HepG2 (cell line): ENCODE measurements around the gene ARHGAP10. TPM values are rescaled to one million over a fixed set of nuclear protein-coding genes. Genes with fewer than 3 reads are reported as not detected.

ENCODE experiments used
- EZH2 ChIP-seq: conservative IDR thresholded peaks from 2 replicates; pipeline ENCODE4 v1.6.1; 2012; ENCODE audit warnings: mild to moderate bottlenecking, low read depth, low read length, moderate library complexity
- FOSL2 ChIP-seq: sonication (generic); formaldehyde crosslinking; IDR thresholded peaks from 2 replicates; pipeline ENCODE4 v1.4.0; 2020; ENCODE audit warnings: missing genetic modification reagents
- KLF12 ChIP-seq: sonication (generic); formaldehyde crosslinking; IDR thresholded peaks from 2 replicates; pipeline ENCODE4 v1.4.0; 2020; ENCODE audit warnings: missing genetic modification reagents, borderline replicate concordance
- NFATC3 ChIP-seq: sonication (generic); formaldehyde crosslinking; IDR thresholded peaks from 2 replicates; pipeline ENCODE4 v1.5.1; 2020; ENCODE audit warnings: mild to moderate bottlenecking, missing genetic modification reagents
- PITX1 ChIP-seq: sonication (generic); formaldehyde crosslinking; IDR thresholded peaks from 2 replicates; pipeline ENCODE4 v1.5.1; 2020; ENCODE audit warnings: mild to moderate bottlenecking, missing genetic modification reagents
- TBX2 ChIP-seq: sonication (generic); formaldehyde crosslinking; IDR thresholded peaks from 2 replicates; pipeline ENCODE4 v1.5.0; 2020; ENCODE audit warnings: missing genetic modification reagents, mild to moderate bottlenecking, borderline replicate concordance
- TFDP2 ChIP-seq: sonication (generic); formaldehyde crosslinking; IDR thresholded peaks from 2 replicates; pipeline ENCODE4 v1.4.0; 2020; ENCODE audit warnings: missing genetic modification reagents
- ZBTB14 ChIP-seq: sonication (generic); formaldehyde crosslinking; IDR thresholded peaks from 2 replicates; pipeline ENCODE4 v1.4.0; 2020; ENCODE audit warnings: missing genetic modification reagents
- ZFP91 ChIP-seq: sonication (generic); formaldehyde crosslinking; IDR thresholded peaks from 2 replicates; pipeline ENCODE4 v1.9.0; 2022; ENCODE audit warnings: missing genetic modification reagents, mild to moderate bottlenecking, borderline replicate concordance
- ZFY ChIP-seq: sonication (generic); formaldehyde crosslinking; IDR thresholded peaks from 2 replicates; pipeline ENCODE4 v1.4.0; 2020; ENCODE audit warnings: missing genetic modification reagents
- ZNF263 ChIP-seq: sonication (generic); formaldehyde crosslinking; IDR thresholded peaks from 2 replicates; pipeline ENCODE4 v1.4.0; 2020; ENCODE audit warnings: missing genetic modification reagents
- ZNF512B ChIP-seq: sonication (generic); formaldehyde crosslinking; IDR thresholded peaks from 2 replicates; pipeline ENCODE4 v1.5.1; 2020; ENCODE audit warnings: missing genetic modification reagents, mild to moderate bottlenecking, borderline replicate concordance
- ZNF746 ChIP-seq: sonication (generic); formaldehyde crosslinking; IDR thresholded peaks from 2 replicates; pipeline ENCODE4 v1.8.0; 2022; ENCODE audit warnings: mild to moderate bottlenecking, missing genetic modification reagents
- ZNF788 ChIP-seq: sonication (generic); formaldehyde crosslinking; IDR thresholded peaks from 2 replicates; pipeline ENCODE4 v1.5.0; 2020; ENCODE audit warnings: mild to moderate bottlenecking, missing genetic modification reagents, borderline replicate concordance
- polyA plus RNA-seq, 8 experiments: library from polyadenylated mRNA; depleted of rRNA in 3 of 8; stranded (reverse) in 7 of 8; unstranded in 1 of 8; fragments of >200 nt; fragmentation: Illumina TruSeq in 4 of 8; extraction: Trizol in 4 of 8; gene quantifications; 2 replicates each; pipeline versions ENCODE4 v1.2.1 to v1.2.3, GENCODE V29; 2011 to 2016; ENCODE audit warnings: low read depth in 4 of 8, missing spikeins in 1 of 8, mixed read lengths in 1 of 8; ENCODE audit not compliant: insufficient read depth in 1 of 8
- total RNA-seq, 5 experiments: library from RNA; depleted of rRNA; stranded (reverse); fragments of >200 nt; fragmentation: Illumina TruSeq; extraction: Trizol; gene quantifications; 2 replicates each; pipeline ENCODE4 v1.2.3, GENCODE V29; 2016; ENCODE audit warnings: low read depth in 1 of 5
- TF ChIP-seq, protein P1 (sequence below): sonication (generic); formaldehyde crosslinking; IDR thresholded peaks from 2 replicates; pipeline ENCODE4 v1.4.0; 2020; ENCODE audit warnings: missing genetic modification reagents
- TF ChIP-seq, protein P2 (sequence below): sonication (generic); formaldehyde crosslinking; IDR thresholded peaks from 2 replicates; pipeline ENCODE4 v1.5.0; 2020; ENCODE audit warnings: mild to moderate bottlenecking, missing genetic modification reagents, borderline replicate concordance

Gene ARHGAP10
- total and polyA plus RNA-seq, 2 of the 13 experiments (the other 11 are each of a cell fraction or from before 2014, with no cell fraction given), result 0.45 to 1.6 TPM

GRCh38 chr4:147731580-147732517 is at the start of gene ARHGAP10 (continued):
- TF ChIP-seq ZNF512B, result no peak
- TF ChIP-seq ZNF263, result peak; percentile 86
- peak; percentile 22; the same call in 1 of the 2 replicates for TF ChIP-seq TBX2 (CRISPR knock-in tag)
- TF ChIP-seq ZBTB14 (CRISPR knock-in tag), result peak; percentile 83
- TF ChIP-seq KLF12 (CRISPR knock-in tag), result peak; percentile 36; the same call in 1 of the 2 replicates
- TF ChIP-seq ZFP91 (CRISPR knock-in tag), result peak; percentile 13; the same call in 1 of the 2 replicates
- no peak for TF ChIP-seq ZNF788 (CRISPR knock-in tag)
- TF ChIP-seq TFDP2 (CRISPR knock-in tag), result peak; percentile 15; the same call in 1 of the 2 replicates
- TF ChIP-seq FOSL2, result peak; percentile 51
- 0 out of 2 replicates have a peak, but pooled peaks have one; percentile 29 for TF ChIP-seq ZFY
- TF ChIP-seq, protein P1, sequence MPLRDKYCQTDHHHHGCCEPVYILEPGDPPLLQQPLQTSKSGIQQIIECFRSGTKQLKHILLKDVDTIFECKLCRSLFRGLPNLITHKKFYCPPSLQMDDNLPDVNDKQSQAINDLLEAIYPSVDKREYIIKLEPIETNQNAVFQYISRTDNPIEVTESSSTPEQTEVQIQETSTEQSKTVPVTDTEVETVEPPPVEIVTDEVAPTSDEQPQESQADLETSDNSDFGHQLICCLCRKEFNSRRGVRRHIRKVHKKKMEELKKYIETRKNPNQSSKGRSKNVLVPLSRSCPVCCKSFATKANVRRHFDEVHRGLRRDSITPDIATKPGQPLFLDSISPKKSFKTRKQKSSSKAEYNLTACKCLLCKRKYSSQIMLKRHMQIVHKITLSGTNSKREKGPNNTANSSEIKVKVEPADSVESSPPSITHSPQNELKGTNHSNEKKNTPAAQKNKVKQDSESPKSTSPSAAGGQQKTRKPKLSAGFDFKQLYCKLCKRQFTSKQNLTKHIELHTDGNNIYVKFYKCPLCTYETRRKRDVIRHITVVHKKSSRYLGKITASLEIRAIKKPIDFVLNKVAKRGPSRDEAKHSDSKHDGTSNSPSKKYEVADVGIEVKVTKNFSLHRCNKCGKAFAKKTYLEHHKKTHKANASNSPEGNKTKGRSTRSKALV, result peak; percentile 98
- no peak for TF ChIP-seq NFATC3
- no peak for TF ChIP-seq PITX1 (CRISPR knock-in tag)
- TF ChIP-seq ZNF746, result no peak
- TF ChIP-seq, protein P2, sequence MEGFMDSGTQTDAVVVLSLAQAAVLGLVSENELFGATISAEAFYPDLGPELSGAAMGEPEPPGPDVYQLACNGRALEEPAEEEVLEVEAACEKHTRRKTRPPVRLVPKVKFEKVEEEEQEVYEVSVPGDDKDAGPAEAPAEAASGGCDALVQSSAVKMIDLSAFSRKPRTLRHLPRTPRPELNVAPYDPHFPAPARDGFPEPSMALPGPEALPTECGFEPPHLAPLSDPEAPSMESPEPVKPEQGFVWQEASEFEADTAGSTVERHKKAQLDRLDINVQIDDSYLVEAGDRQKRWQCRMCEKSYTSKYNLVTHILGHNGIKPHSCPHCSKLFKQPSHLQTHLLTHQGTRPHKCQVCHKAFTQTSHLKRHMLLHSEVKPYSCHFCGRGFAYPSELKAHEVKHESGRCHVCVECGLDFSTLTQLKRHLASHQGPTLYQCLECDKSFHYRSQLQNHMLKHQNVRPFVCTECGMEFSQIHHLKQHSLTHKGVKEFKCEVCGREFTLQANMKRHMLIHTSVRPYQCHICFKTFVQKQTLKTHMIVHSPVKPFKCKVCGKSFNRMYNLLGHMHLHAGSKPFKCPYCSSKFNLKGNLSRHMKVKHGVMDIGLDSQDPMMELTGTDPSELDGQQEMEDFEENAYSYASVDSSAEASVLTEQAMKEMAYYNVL (CRISPR knock-in tag), result 0 out of 2 replicates have a peak, but pooled peaks have one; percentile 0
- 0 out of 2 replicates have a peak, but pooled peaks have one; percentile 5 for TF ChIP-seq EZH2
